Measurements from ENCODE around the gene DDX11.
"Not testable (repeated sequence)": the region's sequence is repeated elsewhere in the genome, so short reads cannot be mapped to it uniquely, and the experiment has no call there.

DNA sequence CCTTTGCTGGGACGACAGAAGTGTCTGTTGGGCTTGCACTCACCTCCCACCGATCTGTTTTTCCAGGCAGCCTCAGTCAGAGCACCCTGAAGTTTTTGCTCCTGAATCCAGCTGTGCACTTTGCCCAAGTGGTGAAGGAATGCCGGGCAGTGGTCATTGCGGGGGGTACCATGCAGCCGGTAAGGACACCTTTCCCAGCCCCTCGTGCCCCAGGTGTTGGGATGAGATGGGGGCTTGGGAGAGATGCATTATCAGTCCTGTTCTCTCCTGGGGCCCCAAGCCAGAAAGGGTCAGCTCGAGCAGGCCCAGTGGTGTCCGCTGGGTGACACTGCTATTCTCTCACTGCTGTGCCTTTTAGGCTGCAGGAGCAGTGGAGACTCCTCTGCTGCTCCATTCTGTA, 24.2 kb downstream of the DDX11 start:
- TF ChIP-seq CTCF, POLR2A (IDR thresholded peaks at IDR 0.05): not testable (repeated sequence)
